ENCODE measurements around the gene PA2G4. TPM values are rescaled to one million over a fixed set of nuclear protein-coding genes. Genes with fewer than 3 reads are reported as not detected.
"Not testable (repeated sequence)": the region's sequence is repeated elsewhere in the genome, so short reads cannot be mapped to it uniquely, and the experiment has no call there.

PA2G4 gene
- total RNA-seq, 1 experiment from 2014 or later, result 451 TPM

- no peak for DNase-seq (ENCODE audit: low spot score)
- in situ Hi-C loops (cut with HindIII; ENCODE audit: low sequenced_read_pairs), result no loop called here
These were observed 6.6 kb upstream of the PA2G4 start for GRCh38 chr12:56097738-56098137.

DNA sequence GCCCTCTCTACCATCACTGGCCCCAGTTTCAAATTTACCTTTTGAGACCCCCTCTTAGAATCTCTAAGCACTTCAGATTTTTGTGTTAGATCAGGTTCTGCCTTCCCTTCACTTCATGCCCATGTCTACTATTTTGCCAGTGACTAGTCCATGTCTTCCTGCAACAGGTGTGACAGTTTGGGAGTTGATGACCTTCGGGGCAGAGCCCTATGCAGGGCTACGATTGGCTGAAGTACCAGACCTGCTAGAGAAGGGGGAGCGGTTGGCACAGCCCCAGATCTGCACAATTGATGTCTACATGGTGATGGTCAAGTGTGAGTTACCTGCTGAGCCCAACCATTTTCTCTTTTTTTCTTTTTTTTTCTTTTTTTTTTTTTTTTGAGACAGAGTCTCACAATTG is 5.8 kb upstream of the PA2G4 start:
- in situ Hi-C loops (cut with HindIII; ENCODE audit: low sequenced_read_pairs), result no loop called here

DNA sequence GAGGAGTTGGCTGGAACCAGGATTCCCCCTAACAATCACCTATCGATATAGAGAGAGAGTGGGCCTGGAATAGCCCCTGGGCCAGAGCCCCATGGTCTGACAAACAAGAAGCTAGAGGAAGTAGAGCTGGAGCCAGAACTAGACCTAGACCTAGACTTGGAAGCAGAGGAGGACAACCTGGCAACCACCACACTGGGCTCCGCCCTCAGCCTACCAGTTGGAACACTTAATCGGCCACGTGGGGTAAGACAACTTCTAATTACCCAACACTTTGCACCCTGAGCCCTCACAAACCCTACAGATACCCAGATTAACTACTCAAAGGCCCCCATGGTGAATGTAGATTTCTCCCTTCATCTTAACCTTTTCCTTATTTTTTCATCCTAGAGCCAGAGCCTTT is 4.6 kb upstream of the PA2G4 start:
- in situ Hi-C loops (cut with HindIII; ENCODE audit: low sequenced_read_pairs), result no loop called here
- DNase-seq (ENCODE audit: low spot score), result no peak

More for the DNA sequence above, 5.8 kb upstream of the PA2G4 start:
- no peak for DNase-seq (ENCODE audit: low spot score)

DNA sequence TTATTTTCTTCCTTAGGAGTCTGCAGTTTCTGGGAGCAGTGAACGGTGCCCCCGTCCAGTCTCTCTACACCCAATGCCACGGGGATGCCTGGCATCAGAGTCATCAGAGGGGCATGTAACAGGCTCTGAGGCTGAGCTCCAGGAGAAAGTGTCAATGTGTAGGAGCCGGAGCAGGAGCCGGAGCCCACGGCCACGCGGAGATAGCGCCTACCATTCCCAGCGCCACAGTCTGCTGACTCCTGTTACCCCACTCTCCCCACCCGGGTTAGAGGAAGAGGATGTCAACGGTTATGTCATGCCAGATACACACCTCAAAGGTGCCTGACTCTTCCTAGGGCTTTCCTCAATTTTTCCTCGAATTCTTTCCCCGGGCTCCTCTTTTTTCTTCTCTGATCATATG is 3.3 kb upstream of the PA2G4 start:
- in situ Hi-C loops (cut with HindIII; ENCODE audit: low sequenced_read_pairs), result no loop called here
- no peak for DNase-seq (ENCODE audit: low spot score)

- no peak for DNase-seq (ENCODE audit: low spot score)
- in situ Hi-C loops (cut with HindIII; ENCODE audit: low sequenced_read_pairs), result no loop called here
These were observed 1.7 kb upstream of the PA2G4 start for GRCh38 chr12:56102683-56103065.

- DNase-seq (ENCODE audit: low spot score), result no peak
- in situ Hi-C loops (cut with HindIII; ENCODE audit: low sequenced_read_pairs), result no loop called here
These were observed 1.2 kb upstream of the PA2G4 start for GRCh38 chr12:56103066-56103711.

DNA sequence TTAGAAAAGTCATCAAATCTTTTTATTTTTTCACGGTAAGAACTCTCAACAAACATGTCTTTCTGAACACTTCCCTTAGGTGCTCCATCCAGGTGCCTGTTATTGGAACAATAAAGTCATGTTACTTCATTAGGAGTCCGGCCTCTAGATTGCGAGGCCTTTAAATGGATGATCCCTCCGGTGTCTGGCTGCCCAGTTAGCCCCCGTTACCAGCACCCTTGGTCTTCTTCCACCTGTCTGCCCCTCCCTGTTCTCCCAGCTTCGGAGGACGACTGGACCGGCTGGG is 593 bp upstream of the PA2G4 start:
- in situ Hi-C loops (cut with HindIII; ENCODE audit: low sequenced_read_pairs), result no loop called here
- DNase-seq (ENCODE audit: low spot score), result no peak

DNA sequence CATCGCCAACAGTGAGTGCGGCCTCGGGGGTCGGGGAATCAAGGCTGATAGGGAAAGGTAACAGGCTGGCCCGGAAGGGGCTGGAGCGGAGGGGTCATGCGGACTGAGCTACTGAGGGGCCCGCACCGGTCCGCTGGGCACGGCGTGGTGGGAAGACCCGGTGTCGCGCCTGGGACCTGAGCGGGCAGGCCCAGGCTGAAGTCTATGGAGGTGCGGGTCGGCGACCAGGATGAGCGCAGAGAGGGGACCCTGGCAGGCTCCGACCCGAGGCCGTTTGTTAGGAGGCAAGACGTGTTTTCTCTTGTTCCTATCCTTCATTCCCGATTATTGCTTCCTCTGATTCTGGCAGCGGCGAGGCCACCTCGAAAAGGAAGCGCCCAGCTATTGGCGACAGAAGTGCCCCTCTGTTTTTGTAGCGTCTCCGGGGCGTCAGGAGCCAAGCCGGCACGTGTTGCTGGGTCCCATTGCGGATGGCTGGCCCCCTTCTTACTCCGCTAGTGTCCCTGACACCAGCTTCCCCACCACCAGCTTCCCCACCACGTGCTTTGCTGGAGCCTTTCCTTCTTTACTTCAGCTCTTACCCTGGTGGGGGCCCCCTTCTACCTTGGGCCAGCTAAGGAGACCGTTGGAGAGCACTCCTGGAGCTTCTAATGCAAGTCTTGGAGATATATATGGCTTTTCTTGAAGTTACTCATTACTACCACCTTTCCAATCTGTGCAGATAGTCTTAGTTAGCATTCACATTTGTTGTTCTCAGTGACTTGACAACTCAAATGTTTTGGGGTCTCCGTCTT is 653 bp downstream of the PA2G4 start:
- in situ Hi-C loops (cut with HindIII; ENCODE audit: low sequenced_read_pairs), result no loop called here
- DNase-seq (ENCODE audit: low spot score), result no peak

DNA sequence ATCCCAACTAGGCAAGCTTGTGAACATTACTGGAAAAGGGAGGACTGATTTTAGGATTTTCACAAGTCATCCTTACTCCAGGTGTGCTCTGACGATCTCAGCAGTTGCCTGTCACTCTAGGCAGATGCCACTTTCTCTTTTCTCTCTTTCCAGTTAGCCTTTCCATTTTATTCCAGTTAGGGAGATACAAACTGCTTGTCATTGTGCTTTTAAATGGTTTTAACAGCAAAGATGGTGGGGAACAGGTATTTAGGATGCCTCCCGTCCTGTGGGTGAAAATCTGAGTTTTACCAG is 1.2 kb downstream of the PA2G4 start:
- DNase-seq (ENCODE audit: low spot score), result no peak
- in situ Hi-C loops (cut with HindIII; ENCODE audit: low sequenced_read_pairs), result no loop called here

DNA sequence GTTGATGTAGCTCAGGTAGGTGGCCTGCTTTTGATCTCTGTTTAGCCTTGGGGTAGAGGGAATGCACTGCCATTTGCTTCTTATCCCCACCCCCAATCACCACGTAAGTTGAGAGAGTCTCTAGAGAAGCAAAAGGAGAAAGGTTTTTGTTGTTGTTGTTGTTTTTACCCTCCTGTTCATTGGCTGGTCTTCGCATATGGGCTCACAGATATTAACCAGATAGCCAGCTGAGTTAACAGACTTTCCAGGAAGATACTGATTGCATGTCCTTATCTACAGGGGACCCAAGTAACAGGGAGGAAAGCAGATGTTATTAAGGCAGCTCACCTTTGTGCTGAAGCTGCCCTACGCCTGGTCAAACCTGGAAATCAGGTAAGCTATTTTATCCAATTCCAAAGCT is 2.9 kb downstream of the PA2G4 start:
- DNase-seq (ENCODE audit: low spot score), result no peak
- in situ Hi-C loops (cut with HindIII; ENCODE audit: low sequenced_read_pairs), result no loop called here

GRCh38 chr12:56110571-56110970 is 6.2 kb downstream of the PA2G4 start:
- in situ Hi-C loops (cut with HindIII; ENCODE audit: low sequenced_read_pairs), result no loop called here
- no peak for DNase-seq (ENCODE audit: low spot score)

DNA sequence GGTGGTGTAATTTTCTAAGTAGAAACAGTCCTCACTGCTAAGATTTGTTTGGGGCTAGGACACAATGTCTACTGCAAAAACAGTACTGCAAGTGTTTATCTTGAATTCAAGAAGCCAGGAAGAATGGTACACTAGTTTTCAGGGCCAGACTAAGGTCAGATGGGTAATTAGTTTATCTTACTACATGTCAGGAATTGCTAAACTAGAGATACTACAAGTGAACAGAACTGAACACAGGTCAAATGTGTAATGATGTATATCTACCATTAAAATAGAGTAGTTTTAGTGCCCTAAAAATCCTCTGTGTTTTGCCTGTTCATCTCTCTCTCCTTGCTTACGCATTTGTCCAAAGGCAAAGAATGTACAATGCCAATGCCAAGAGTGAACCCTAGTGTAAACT is 9.7 kb downstream of the PA2G4 start:
- in situ Hi-C loops (cut with HindIII; ENCODE audit: low sequenced_read_pairs), result no loop called here

DNA sequence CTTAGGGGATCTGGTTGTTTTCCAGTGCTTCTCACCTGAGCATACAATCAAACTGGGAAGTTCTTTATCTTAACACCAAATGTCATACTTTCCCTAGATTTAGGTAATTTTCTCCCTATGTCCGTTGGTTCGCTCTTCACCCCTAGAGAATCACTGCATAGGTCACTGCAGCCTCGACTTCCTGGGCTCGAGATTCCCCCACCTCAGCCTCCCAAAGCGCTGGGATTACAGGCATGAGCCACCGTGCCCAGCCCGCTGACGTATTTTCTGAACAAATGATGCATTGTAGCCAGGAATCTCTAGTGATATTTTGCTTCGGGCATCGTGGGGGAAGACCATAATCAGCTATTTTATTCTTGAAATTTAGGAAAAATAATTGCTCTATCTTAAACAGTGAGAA is 11.0 kb downstream of the PA2G4 start:
- DNase-seq (ENCODE audit: low spot score), result peak; percentile 11
- in situ Hi-C loops (cut with HindIII; ENCODE audit: low sequenced_read_pairs), result loop anchor here (5.0 kb wide), 1 partner anchor 77 kb away; no protein-coding TSS in a partner anchor

More for the DNA sequence above, 9.7 kb downstream of the PA2G4 start:
- DNase-seq (ENCODE audit: low spot score), result no peak

DNA sequence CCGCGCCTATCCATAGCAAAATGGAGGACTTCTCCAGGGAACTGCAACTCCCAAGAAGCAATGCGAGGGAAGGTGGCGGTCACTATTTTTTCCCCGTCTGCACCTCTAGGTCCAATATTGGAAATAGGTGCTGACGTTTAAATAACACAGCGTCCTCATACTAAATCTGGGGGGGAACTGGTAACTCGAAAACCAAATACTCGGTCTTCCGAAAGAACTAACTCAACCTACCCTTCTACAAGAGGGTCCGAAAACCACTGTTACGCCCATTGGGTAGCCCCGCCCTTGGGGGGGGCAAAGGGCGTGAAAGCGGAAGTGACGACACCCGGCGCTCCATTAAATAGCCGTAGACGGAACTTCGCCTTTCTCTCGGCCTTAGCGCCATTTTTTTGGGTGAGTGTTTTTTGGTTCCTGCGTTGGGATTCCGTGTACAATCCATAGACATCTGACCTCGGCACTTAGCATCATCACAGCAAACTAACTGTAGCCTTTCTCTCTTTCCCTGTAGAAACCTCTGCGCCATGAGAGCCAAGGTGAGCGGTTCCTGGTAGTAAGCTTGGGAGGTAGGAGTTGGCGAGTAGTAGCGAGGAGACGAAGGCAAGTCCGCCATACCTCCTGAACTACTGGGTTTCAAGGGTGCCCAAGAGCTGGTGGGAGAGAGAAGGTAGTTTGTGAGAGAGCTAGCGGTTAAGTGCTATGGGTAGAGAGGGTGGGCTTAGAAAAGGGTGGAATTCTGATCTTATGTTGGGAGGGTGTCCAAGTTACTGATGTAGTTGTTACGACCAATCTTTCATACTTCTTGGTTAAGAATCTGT is 12.1 kb downstream of the PA2G4 start, which contains the start of gene RPL41:
Gene RPL41 (plus strand): TSS at position 367 of the 815 bp plus-strand sequence.
- DNase-seq (ENCODE audit: low spot score), result peak; percentile 98
- in situ Hi-C loops (cut with HindIII; ENCODE audit: low sequenced_read_pairs), result loop anchor here (5.0 kb wide), 1 partner anchor 76 kb away; no protein-coding TSS in a partner anchor

DNA sequence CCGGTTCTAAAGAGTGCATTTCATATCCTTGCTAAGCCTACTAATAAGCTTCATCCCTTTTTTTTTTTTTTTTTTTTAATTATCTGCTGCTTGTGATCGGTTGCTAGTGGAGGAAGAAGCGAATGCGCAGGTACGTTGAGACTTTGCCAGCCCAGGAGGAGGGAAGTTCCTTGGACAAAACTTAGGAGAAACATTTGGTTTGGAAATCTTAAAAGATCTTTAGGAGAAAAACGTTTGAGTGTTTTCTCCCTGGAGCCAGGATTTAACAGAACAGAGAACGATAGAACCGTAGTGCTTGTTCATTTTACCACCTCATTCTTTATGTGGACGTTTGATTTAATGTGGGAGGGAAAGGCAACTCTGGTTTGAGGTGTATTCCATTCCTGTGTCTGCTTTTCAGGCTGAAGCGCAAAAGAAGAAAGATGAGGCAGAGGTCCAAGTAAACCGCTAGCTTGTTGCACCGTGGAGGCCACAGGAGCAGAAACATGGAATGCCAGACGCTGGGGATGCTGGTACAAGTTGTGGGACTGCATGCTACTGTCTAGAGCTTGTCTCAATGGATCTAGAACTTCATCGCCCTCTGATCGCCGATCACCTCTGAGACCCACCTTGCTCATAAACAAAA is 12.8 kb downstream of the PA2G4 start:
- not testable (repeated sequence) for DNase-seq (ENCODE audit: low spot score)
- in situ Hi-C loops (cut with HindIII; ENCODE audit: low sequenced_read_pairs), result loop anchor here (5.0 kb wide), 1 partner anchor 75 kb away; no protein-coding TSS in a partner anchor

DNA sequence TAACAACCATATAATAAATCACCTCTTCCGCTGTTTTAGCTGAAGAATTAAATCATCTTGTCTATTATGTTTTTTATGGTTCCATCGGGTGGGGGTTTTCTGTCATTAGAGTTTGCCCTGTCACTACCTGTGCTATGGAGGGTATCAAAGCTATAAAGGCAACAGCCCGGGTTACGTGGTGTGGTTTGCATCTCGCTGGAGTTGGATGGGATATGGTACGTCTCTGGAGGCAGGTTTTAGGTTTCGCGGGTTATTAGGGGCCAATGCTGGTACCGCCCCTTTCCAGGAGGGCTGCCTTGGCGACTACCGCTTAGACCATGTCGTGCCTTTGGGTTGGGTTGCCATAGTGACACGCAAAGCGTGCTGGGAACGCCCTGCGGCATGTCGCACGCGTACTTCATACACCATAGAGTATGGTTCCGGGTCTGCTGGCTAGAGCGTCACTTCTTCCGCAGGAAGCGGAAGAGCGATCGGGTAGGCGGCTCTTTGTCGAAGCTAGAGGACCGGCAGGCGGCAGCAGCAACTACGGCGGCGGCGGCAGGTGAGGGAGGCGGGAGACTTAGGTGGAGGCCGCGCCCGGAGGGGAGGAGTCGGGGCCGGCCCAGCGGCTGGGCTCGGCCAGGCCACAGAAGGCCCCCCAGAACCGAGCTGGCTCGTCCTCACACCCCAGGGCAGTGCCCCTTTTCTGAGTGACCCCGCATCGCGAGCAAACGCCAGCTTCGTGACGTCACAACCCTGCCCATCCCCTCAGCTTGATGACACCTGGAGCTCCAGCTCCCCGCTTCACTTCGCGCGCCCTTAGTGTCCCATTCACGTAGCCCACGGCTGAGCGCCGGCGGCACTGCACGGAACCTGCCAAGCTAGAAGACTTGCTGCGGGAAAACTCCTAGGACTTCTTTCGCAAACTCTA is 13.7 kb downstream of the PA2G4 start, which contains the start of gene ZC3H10:
Gene ZC3H10 (plus strand): TSS at position 489 of the 910 bp plus-strand sequence. CDS start 2,297 bp downstream, outside the sequence.
- peak; percentile 98 for DNase-seq (ENCODE audit: low spot score)
- in situ Hi-C loops (cut with HindIII; ENCODE audit: low sequenced_read_pairs), result loop anchor here (5.0 kb wide), 1 partner anchor 74 kb away; no protein-coding TSS in a partner anchor

DNA sequence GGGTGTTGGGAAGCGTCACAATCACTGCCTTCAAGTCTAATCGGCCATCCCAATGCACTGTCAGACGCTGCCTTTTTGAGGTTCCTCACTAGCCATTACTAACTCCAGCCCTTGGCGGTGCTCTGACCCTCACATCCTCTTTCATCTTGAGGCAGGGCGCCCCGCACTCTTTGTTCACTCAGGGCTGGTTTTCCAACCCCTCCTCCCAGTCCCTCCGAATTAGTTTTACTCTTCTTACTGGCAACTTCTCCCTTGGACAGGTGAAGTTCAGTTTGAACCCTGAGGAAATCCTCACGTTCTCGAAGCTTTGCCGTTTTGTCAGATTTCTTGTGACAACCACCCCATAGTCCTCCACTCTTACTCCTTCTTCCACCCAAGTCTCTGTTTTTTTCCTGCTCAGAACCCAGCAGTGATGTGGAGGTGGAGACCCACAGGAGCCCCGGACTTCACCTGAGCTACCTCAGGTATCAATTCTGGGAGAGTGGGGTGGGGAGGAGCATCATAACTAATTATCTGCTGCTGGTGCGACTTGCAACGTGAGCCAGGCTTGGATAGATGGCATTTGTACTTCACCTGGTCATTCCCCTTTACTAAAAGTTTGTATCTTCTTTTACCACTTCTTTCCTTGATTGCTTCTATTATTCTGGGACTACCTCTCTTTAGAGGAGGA is 14.5 kb downstream of the PA2G4 start:
- in situ Hi-C loops (cut with HindIII; ENCODE audit: low sequenced_read_pairs), result loop anchor here (5.0 kb wide), 1 partner anchor 73 kb away; no protein-coding TSS in a partner anchor
- DNase-seq (ENCODE audit: low spot score), result no peak

GRCh38 chr12:56119361-56119796 is 15.0 kb downstream of the PA2G4 start:
- DNase-seq (ENCODE audit: low spot score), result peak; percentile 83
- in situ Hi-C loops (cut with HindIII; ENCODE audit: low sequenced_read_pairs), result loop anchor here (5.0 kb wide), 1 partner anchor 73 kb away; no protein-coding TSS in a partner anchor
